Stimulated activated naive CD8-positive, alpha-beta T cell treated with anti-CD3 and anti-CD28 coated beads, Interleukin-15, amount 100 ng/mL, for 72 hours (primary cell): ENCODE results near the gene LTC4S.
A peak's percentile ranks its signal among the peaks of the same experiment; 100 is the strongest.

ENCODE experiments used
- ATAC-seq: fragments of 150-1000 bp; cut with Tn5 transposase; 2 replicates; pipeline ENCODE4 v1.10.0; 2021; ENCODE audit warnings: mild to moderate bottlenecking, moderate library complexity
- DNase-seq, 2 donors: peaks; one replicate each; pipeline ENCODE4 v3.0.0; 2021 to 2022
- H3K27ac Mint-ChIP-seq, 2 donors: one replicate each; pipeline ENCODE4 v1.8.0; 2022; ENCODE audit warnings: mild to moderate bottlenecking in 2 of 2, mixed read lengths in 2 of 2, moderate library complexity in 2 of 2
- H3K27me3 Mint-ChIP-seq: one replicate; pipeline ENCODE4 v1.8.0; 2022; ENCODE audit warnings: mixed read lengths
- H3K4me1 Mint-ChIP-seq: one replicate; pipeline ENCODE4 v1.8.0; 2022; ENCODE audit warnings: mild to moderate bottlenecking, mixed read lengths
- H3K4me3 Mint-ChIP-seq, 2 donors: one replicate each; pipeline ENCODE4 v1.8.0; 2022; ENCODE audit warnings: mild to moderate bottlenecking in 2 of 2, mixed read lengths in 2 of 2, moderate library complexity in 1 of 2
- H3K9me3 Mint-ChIP-seq, 2 donors: one replicate each; pipeline ENCODE4 v1.8.0; 2022; ENCODE audit warnings: mixed read lengths in 2 of 2

Gene LTC4S

DNA sequence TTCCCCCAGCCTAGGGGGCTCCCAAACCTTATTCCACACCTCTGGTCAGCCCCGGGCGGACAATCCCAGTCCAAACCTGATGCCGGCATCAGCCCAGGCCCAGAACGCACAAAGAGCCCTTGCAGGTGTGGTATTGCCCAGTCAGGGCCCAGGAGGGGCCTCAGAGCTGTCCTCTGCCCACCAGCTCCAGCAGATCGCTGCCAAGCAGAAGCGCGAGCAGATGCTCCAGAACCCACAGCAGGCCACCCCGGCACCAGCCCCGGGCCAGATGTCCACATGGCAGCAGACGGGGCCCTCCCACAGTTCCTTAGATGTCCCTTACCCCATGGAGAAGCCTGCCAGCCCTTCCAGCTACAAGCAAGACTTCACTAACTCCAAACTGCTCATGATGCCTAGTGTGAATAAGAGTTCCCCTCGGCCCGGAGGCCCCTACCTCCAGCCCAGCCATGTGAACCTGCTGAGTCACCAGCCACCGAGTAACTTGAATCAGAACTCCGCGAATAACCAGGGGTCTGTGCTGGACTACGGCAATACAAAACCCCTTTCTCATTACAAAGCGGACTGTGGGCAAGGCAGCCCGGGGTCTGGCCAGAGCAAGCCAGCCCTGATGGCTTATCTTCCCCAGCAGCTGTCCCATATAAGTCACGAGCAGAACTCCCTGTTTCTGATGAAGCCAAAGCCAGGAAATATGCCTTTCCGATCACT, 27.6 kb upstream of the LTC4S start:
- ATAC-seq, result no peak
- H3K27ac Mint-ChIP-seq, result peak overlapping the region in 1 of 2 donors; percentile 76

DNA sequence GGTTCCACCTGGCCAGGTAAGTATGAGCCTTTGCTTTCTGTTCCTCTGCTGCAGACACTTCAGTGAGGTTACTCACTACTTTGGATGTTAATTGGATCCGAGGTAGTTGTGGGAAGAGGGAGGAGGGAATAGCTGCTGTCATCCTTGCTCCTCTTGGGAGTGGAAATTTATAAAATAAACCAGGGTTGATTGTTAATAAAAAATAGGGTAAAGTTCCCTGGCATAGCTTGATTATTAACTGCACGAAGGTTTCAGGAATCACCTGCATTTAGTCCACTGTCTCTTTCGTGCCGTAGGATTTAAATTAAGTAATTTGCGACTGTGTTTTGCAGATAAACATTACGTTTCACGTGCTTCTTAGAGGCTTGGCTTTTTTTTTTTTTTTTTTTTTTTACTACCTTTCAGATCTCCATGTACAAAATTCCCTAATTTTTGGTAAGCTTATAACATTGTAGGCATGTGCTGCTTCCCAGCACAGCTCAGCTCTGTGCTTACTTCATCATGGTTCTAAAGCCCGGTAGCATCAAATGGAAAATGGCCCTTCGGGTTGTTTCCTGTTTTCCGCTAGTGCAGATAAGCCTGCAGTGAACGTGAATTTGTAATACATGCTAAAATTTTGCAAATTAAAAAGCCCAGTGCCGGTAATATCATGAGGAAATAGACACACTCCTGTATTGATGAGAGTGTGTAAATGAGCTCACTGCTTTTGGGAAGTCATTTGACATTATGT, 26.9 kb upstream of the LTC4S start:
- Mint-ChIP-seq H3K4me1 (peaks cover 40% of the 10 kb centered on the region), H3K9me3 (no peaks in the 10 kb centered on the region), H3K4me3 (no peak overlapping the region), H3K27ac (no peak overlapping the region), H3K27me3 (no peaks in the 10 kb centered on the region)
- ATAC-seq (no peak), DNase-seq (no peak)

More for the DNA sequence above, 27.6 kb upstream of the LTC4S start:
- Mint-ChIP-seq H3K27me3 (no peaks in the 10 kb centered on the region), H3K4me3 (no peak overlapping the region), H3K4me1 (peaks cover 47% of the 10 kb centered on the region), H3K9me3 (no peaks in the 10 kb centered on the region)
- no peak for DNase-seq

DNA sequence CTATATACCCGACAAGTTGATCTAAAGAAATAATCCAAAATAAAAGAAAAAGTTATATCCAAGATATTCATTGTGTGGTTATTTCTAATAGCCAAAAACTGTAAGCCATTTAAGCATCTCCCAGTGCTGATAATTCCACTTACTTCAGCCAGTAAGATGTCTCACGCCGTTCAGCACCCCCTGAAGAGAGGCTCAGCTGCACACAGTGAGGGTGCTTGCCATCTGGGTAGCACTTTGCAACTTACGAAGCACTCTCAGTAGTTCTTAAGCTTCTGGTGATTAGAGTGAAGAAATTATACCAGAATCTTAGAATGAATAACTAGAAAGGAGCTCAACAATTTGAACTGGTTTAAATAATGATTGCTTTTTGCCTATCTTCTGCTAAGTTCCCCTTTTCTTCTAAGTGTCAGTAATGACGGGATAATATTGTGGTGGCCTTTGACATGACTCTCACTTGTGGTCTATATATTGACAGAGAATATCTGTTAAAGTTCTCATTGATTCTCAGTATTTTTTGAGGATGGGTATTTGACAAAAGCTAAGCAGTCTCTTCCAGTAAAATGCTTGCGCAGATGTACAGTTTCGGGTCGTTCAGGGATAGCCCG, 26.2 kb upstream of the LTC4S start:
- H3K27ac Mint-ChIP-seq, result no peak overlapping the region
- ATAC-seq (no peak), DNase-seq (no peak)
- H3K9me3 Mint-ChIP-seq, result no peaks in the 10 kb centered on the region
- H3K27me3 Mint-ChIP-seq, result no peaks in the 10 kb centered on the region
- H3K4me1 Mint-ChIP-seq, result peaks cover 33% of the 10 kb centered on the region
- H3K4me3 Mint-ChIP-seq, result no peak overlapping the region

DNA sequence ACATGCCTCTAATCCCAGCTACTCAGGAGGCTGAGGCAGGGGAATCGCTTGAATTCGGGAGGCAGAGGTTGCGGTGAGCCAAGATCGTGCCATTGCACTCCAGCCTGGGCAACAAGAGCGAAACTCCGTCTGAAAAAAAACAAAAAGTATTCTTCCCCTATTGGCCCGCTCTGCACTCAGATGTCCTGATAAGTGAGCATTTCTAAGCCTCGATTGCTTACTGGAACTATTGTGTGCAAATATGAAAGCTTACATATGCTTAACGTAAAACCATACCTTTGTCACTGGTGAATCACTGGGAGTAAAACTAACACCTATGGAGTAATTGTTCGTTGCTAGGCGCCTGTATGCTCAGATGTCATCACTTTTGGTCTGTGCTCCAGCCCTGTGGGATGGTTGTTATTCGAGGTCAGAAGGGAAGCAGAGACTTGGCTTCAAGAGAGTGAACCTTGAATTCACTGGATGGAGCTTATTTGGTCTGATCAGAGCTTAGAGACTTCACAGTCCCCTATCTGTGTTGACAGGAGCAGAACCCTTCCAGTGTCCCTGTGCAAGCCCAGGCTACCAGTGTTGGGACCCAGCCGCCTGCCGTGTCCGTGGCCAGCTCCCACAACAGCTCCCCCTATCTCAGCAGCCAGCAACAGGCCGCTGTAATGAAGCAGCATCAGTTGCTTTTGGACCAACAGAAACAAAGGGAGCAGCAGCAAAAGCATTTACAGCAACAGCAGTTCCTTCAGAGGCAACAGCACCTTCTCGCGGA, 25.3 kb upstream of the LTC4S start:
- Mint-ChIP-seq H3K4me1 (peaks cover 24% of the 10 kb centered on the region), H3K27me3 (no peaks in the 10 kb centered on the region), H3K4me3 (no peak overlapping the region), H3K9me3 (no peaks in the 10 kb centered on the region), H3K27ac (peak overlapping the region in 1 of 2 donors; percentile 76)
- DNase-seq (no peak), ATAC-seq (peak; percentile 66)

DNA sequence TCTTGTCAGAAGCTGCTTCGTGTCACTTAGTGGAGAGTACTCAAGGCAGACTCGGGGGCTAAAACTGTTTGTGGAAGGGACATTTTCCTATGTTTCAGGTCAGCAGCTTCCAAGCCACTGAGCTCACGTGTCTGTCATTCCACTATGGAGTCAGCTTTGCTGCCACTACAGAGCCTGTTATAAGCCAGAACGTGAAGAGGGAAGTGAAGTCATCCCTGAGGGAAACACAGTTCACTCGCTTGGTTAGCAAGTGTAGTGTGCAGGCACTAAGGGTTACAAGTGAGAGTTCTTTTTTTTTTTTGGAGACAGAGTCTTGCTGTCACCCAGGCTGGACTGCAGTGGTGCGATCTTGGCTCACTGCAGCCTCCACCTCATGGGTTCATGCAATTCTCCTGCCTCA, 24.5 kb upstream of the LTC4S start:
- no peaks in the 10 kb centered on the region for H3K27me3 Mint-ChIP-seq
- ATAC-seq, result no peak
- DNase-seq, result no peak
- H3K4me3 Mint-ChIP-seq, result no peak overlapping the region
- H3K4me1 Mint-ChIP-seq, result peaks cover 24% of the 10 kb centered on the region
- H3K9me3 Mint-ChIP-seq, result no peaks in the 10 kb centered on the region
- no peak overlapping the region for H3K27ac Mint-ChIP-seq

DNA sequence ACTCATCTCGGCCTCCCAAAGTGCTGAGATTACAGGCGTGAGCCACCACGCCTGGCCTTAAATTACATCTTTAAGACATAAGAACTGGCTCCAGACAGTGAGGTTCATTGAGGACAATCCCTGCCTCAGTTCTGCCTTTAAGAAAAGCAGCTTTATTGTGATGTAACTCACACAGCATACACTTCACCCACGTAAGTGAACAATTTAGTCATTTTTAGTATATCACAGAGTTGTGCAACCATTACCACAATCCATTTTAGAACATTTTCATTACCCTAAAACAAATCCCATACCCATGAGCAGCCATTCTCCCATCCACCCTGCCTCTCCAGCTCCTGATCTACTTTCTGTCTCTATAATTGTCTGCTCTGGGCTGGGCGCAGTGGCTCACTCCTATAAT, 24.0 kb upstream of the LTC4S start:
- DNase-seq, result no peak
- Mint-ChIP-seq H3K4me1 (peaks cover 24% of the 10 kb centered on the region), H3K27me3 (no peaks in the 10 kb centered on the region), H3K27ac (peak overlapping the region; percentile 16 to 61), H3K9me3 (no peaks in the 10 kb centered on the region), H3K4me3 (no peak overlapping the region)
- no peak for ATAC-seq

DNA sequence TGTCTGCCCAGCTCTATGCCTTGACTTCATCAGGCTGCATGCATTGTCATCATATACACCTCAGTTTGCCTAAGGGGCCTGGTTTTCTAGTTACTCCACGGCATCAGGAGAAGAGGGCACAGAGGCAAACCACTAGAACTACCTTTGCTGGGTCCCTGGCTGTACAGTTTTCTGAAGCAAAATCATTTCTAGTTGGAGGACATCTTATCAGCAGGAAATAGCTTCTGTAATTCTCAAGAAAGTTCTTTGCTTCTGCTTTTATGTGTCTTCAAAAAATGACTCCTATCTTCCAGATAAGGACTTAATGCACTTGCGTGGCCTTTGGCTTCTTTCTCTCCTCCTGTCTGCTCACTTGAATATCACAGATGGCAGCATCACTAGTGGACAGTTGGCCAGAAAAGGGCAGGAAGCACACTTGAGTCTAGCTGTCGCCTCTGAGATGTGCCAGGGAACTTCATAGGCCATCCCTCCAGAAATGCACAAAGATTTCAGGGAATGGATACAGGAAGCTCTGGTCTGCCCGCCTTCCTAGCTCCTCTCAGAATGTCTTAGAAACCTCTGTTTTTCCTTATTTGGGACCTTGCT, 22.4 kb upstream of the LTC4S start:
- H3K9me3 Mint-ChIP-seq, result no peaks in the 10 kb centered on the region
- H3K4me3 Mint-ChIP-seq, result no peak overlapping the region
- no peak for ATAC-seq
- DNase-seq, result no peak
- H3K27me3 Mint-ChIP-seq, result no peaks in the 10 kb centered on the region
- H3K27ac Mint-ChIP-seq, result peak overlapping the region; percentile 13 to 40
- H3K4me1 Mint-ChIP-seq, result peaks cover 10% of the 10 kb centered on the region

DNA sequence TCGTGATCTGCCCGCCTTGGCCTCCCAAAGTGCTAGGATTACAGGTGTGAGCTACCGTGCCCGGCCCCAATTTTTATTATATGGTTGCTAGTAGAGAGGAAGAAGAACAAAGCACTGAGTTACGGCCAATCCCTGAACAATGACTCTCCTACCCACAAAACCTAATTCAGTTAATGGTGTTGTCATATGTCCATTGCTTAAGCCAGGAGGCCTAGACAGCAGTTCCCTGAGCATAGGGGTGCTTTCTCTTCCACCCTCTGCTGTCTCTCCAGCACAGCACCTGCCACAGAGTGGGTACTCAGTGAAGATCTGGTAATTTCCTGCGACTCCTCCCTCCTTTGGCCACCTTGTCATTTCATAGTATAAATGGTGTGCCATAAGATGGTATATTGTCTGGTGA, 21.4 kb upstream of the LTC4S start:
- ATAC-seq, result no peak
- H3K4me1 Mint-ChIP-seq, result peaks cover 8% of the 10 kb centered on the region
- no peak overlapping the region for H3K4me3 Mint-ChIP-seq
- no peak overlapping the region for H3K27ac Mint-ChIP-seq
- DNase-seq, result no peak
- no peaks in the 10 kb centered on the region for H3K27me3 Mint-ChIP-seq
- no peaks in the 10 kb centered on the region for H3K9me3 Mint-ChIP-seq

DNA sequence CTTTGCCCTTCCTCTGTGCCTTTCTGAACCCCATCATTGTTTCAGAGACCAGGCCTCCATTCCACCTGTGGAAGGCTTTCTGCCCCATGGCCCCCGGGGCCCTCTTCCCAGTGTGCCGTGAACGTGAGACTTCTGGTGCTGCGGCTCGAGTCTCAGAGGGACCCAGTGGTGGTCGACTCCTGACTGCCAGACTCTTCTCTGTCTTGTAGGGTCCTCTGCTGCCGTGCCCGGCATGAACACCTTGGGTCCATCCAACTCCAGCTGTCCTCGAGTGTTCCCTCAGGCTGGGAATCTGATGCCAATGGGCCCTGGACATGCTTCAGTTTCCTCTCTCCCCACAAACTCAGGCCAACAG, 20.1 kb upstream of the LTC4S start:
- ATAC-seq (no peak), DNase-seq (no peak)
- H3K27ac Mint-ChIP-seq, result peak overlapping the region in 1 of 2 donors; percentile 41
- no peaks in the 10 kb centered on the region for H3K9me3 Mint-ChIP-seq
- H3K27me3 Mint-ChIP-seq, result no peaks in the 10 kb centered on the region
- H3K4me3 Mint-ChIP-seq, result no peak overlapping the region
- H3K4me1 Mint-ChIP-seq, result no peaks in the 10 kb centered on the region

DNA sequence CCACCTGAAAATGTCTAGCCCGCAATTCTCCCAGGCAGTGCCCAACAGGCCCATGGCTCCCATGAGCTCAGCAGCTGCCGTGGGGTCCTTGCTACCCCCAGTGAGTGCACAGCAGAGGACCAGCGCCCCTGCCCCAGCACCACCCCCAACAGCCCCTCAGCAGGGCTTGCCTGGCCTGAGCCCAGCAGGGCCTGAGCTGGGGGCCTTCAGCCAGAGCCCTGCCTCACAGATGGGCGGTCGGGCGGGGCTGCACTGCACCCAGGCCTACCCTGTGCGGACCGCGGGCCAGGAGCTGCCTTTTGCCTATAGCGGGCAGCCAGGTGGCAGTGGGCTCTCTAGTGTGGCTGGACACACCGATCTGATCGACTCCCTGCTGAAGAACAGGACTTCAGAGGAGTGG, 19.3 kb upstream of the LTC4S start:
- ATAC-seq (peak; percentile 46), DNase-seq (no peak)
- Mint-ChIP-seq H3K9me3 (no peaks in the 10 kb centered on the region), H3K27ac (no peak overlapping the region), H3K4me3 (no peak overlapping the region), H3K27me3 (no peaks in the 10 kb centered on the region), H3K4me1 (no peaks in the 10 kb centered on the region)

DNA sequence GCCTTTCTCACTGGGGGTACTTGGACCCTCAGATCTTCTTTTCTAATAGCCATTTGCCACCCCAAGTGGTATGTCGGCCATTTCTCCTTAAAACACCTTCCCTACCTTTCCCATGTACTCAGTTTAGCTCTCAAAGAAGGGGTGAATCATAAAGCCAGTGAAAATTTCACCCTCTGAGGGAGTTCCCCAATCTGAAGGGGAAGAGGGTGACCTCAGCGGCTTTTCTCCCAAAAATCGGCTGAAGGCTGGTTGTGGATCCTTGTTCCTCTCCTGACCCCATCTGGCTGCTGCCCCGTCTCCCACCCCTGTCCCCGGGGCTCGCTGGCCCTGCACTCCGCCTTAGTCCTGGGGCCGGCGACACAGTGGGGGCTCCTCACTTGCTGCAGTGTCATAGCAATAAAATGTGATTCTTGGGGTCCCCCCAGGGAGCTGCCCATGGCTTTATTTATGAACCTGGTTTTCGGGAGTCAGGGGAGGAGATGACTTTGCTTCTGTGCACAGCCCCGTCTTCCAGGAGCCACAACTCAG, 17.3 kb upstream of the LTC4S start:
- no peaks in the 10 kb centered on the region for H3K4me1 Mint-ChIP-seq
- H3K4me3 Mint-ChIP-seq, result no peak overlapping the region
- no peaks in the 10 kb centered on the region for H3K27me3 Mint-ChIP-seq
- H3K27ac Mint-ChIP-seq, result peak overlapping the region in 1 of 2 donors; percentile 87
- DNase-seq (no peak), ATAC-seq (no peak)
- no peaks in the 10 kb centered on the region for H3K9me3 Mint-ChIP-seq

DNA sequence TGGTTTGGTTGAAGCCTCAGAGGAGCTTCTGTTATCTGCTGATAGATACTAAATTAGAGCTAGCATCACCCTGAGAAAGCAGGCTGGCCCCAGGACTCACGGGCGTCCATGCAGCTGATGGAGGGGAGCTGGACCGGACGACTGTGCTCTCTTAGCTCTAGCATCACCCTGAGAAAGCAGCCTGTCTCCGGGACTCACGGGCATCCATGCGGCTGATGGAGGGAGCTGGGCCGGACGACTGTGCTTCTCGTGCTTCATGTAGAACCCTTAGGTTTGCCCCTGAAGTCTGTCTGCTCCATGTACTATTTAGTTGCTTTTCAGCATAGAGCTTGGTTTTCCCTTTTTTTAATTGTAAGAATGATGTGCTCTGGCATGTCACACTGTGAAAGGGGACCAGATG, 16.3 kb upstream of the LTC4S start:
- ATAC-seq (no peak), DNase-seq (no peak)
- no peaks in the 10 kb centered on the region for H3K9me3 Mint-ChIP-seq
- no peaks in the 10 kb centered on the region for H3K4me1 Mint-ChIP-seq
- no peak overlapping the region for H3K4me3 Mint-ChIP-seq
- H3K27ac Mint-ChIP-seq, result peak overlapping the region in 1 of 2 donors; percentile 48
- no peaks in the 10 kb centered on the region for H3K27me3 Mint-ChIP-seq

DNA sequence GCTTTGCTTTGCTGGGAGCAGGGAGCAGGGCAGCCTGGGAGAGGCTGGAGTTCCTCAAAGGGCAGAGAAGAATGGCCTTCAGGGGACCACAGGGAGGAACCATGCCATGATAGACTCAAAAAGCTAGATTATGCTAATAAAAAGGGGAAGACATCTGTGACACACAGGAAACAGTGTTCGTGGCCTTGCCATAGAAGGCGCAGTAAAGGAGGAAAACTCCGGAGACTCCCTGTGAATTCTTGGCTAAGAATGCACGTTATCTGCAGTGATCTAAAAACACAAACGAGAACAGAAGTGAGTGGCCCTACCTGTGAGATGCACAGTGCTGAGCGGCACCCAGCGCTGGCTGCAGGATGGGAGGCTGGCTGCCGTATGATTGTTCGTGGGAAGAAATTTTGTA, 15.9 kb upstream of the LTC4S start:
- no peak for ATAC-seq

DNA sequence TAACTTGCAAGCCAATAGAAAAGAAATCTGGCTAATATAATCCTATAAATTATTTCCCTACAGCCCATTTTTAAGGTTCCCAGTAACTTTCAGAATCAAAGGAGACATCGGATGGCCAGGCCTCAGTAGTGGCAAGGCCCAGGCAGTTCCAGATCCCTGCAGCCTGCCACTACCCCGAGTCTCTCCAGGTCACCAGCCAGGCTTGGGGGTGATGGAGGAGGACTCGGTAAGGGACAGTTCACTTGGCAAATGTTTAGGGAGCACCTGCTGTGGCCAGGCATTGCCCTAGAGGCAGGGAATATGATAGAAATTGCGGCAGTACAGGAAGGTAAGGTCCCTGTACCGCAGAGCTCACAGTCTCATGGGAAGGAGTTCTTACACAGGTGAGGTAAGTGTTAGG, 15.2 kb upstream of the LTC4S start:
- Mint-ChIP-seq H3K4me1 (no peaks in the 10 kb centered on the region), H3K27ac (no peak overlapping the region), H3K4me3 (no peak overlapping the region), H3K9me3 (no peaks in the 10 kb centered on the region), H3K27me3 (no peaks in the 10 kb centered on the region)
- ATAC-seq (no peak), DNase-seq (no peak)

More for the DNA sequence above, 15.9 kb upstream of the LTC4S start:
- H3K9me3 Mint-ChIP-seq, result no peaks in the 10 kb centered on the region
- H3K27me3 Mint-ChIP-seq, result no peaks in the 10 kb centered on the region
- no peaks in the 10 kb centered on the region for H3K4me1 Mint-ChIP-seq
- DNase-seq, result no peak
- H3K27ac Mint-ChIP-seq, result peak overlapping the region in 1 of 2 donors; percentile 12
- H3K4me3 Mint-ChIP-seq, result no peak overlapping the region

DNA sequence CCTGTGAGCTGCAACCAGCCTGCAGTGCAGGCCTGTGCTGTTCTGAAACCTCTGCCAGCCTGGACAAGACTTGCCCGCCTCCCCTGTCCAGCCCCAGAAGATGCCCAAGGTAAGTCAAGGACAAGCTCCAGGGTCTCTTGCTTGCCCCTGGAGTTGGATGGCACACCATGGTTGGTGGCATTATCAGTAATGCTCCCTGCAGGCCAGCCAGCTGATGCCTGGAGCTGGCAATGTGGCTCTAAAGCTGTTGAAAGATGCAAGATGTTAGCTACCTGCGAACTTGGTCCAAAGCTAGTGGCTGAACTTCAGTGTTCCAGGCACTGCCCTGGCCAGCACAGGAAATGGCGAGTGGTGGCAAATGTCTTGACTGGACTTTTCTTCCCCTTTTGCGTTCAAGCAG, 14.0 kb upstream of the LTC4S start:
- ATAC-seq (no peak), DNase-seq (no peak)
- Mint-ChIP-seq H3K9me3 (no peaks in the 10 kb centered on the region), H3K27ac (no peak overlapping the region), H3K4me3 (no peak overlapping the region), H3K4me1 (no peaks in the 10 kb centered on the region), H3K27me3 (no peaks in the 10 kb centered on the region)
